ENCODE results near the gene NECTIN1. TPM values are rescaled to one million over a fixed set of nuclear protein-coding genes. Genes with fewer than 3 reads are reported as not detected.

NECTIN1 gene
- total RNA-seq, 1 donor from 2014 or later: 10.4 TPM

DNA sequence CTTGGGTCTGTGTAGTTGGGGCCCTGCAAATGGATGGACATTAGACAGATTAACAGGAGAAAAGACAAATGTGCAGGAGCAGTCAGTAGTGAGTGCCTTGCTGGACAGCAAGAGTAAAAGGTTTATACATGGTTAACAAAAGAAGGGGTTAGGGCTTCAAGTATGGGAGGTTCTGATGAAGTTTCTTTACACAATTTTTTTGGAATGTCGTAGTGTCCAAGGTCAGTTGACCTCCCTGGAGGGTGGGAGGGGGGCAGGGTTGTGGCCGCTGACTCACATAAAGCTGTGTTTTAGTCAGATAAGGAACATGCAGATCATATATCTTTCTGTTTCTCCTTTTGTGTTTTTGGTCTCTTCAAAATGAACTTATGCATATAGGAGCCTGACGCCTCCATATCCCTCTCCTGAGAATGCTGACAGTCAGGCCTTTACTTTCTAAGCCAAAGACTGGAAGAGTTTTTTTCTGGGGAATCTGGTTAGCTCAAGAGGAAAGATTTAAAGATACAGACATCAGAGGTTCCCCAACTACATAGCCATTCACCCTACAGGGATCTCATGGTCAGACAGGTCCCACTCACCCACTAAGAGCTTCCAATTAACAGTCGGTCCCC is 134.3 kb downstream of the NECTIN1 start:
- Histone ChIP-seq H3K9me3 (peaks cover 3% of the 10 kb centered on the region), H3K36me3 (no peaks in the 10 kb centered on the region), H3K4me1 (no peaks in the 10 kb centered on the region), H3K27me3 (no peaks in the 10 kb centered on the region), H3K4me3 (no peak overlapping the region), H3K27ac (no peak overlapping the region)
- DNase-seq (no peak), ATAC-seq (no peak)
- intact Hi-C loops (cut with DNase I): no loop called here
- TF ChIP-seq, protein P1, sequence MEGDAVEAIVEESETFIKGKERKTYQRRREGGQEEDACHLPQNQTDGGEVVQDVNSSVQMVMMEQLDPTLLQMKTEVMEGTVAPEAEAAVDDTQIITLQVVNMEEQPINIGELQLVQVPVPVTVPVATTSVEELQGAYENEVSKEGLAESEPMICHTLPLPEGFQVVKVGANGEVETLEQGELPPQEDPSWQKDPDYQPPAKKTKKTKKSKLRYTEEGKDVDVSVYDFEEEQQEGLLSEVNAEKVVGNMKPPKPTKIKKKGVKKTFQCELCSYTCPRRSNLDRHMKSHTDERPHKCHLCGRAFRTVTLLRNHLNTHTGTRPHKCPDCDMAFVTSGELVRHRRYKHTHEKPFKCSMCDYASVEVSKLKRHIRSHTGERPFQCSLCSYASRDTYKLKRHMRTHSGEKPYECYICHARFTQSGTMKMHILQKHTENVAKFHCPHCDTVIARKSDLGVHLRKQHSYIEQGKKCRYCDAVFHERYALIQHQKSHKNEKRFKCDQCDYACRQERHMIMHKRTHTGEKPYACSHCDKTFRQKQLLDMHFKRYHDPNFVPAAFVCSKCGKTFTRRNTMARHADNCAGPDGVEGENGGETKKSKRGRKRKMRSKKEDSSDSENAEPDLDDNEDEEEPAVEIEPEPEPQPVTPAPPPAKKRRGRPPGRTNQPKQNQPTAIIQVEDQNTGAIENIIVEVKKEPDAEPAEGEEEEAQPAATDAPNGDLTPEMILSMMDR (IDR thresholded peaks at IDR 0.05): no peak

DNA sequence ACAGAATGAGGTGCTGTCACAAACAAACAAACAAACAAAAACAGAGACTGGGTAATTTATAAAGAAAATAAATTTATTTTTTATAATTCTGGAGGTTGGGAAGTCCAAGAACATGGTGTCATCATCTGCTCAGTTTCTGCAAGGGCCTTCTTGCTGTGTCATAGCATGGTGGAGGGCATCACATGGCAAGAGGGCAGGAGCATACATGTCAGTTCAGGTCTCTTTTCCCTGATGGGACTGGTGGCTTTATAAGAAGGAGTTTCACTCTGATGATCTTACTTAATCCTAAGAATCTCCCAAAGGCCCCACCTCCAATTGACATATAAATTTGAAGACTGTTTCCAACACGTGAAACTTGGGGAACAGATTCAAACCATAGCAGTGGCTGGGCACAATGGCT is 135.7 kb downstream of the NECTIN1 start:
- H3K36me3 ChIP-seq: no peaks in the 10 kb centered on the region
- H3K9me3 ChIP-seq: peaks cover 3% of the 10 kb centered on the region
- intact Hi-C loops (cut with DNase I): no loop called here
- no peak overlapping the region for H3K27ac ChIP-seq
- no peak for ATAC-seq
- H3K4me3 ChIP-seq: no peak overlapping the region
- TF ChIP-seq, protein P1 (IDR thresholded peaks at IDR 0.05): no peak
- H3K27me3 ChIP-seq: no peaks in the 10 kb centered on the region
- DNase-seq: no peak
- no peaks in the 10 kb centered on the region for H3K4me1 ChIP-seq

DNA sequence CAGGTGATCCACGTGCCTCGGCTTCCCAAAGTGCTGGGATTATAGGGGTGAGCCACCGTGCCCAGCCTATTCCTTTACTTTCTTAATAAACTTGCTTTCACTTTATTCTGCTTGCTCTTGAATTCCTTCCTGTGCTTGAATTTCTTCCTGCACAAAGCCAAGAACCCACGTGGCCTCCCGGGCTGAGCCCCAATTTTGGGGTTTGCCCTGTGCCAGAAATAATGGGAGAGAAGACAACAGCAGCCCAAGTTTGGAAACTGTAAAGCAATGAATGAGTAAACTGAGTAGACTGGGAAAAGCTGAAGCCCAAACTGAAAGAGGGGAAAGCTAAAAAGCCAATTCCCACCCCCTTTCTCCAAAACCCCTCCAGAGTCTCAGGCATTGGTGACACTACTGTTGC is 136.4 kb downstream of the NECTIN1 start:
- intact Hi-C loops (cut with DNase I): no loop called here
- no peaks in the 10 kb centered on the region for H3K27me3 ChIP-seq
- DNase-seq (no peak), ATAC-seq (no peak)
- H3K4me3 ChIP-seq: no peak overlapping the region
- no peak overlapping the region for H3K27ac ChIP-seq
- no peaks in the 10 kb centered on the region for H3K36me3 ChIP-seq
- no peaks in the 10 kb centered on the region for H3K4me1 ChIP-seq
- TF ChIP-seq, protein P1 (IDR thresholded peaks at IDR 0.05): no peak
- H3K9me3 ChIP-seq: peaks cover 3% of the 10 kb centered on the region

DNA sequence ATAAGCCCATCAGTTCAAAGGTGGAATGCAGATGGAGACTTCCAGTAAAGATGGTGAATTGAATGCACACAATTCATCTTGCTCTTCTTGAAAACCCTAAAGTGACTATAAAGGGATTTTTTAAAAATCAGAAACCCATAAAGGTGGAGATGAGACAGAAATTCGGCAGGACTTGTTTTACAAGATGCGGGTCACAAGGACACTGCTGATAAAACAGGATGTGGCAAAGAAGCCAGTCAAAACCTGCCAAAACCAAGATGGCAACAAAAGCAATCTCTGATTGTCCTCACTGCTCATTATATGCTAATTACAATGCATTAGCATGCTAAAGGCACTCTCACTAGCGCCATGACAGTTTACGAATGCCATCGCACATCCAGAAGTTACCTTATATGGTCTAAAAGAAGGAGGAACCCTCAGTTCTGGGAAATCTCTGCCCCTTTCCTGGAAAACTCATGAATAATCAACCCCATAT is 137.1 kb downstream of the NECTIN1 start:
- no peak overlapping the region for H3K27ac ChIP-seq
- DNase-seq (no peak), ATAC-seq (no peak)
- TF ChIP-seq, protein P1 (IDR thresholded peaks at IDR 0.05): no peak
- no peak overlapping the region for H3K4me3 ChIP-seq
- peaks cover 3% of the 10 kb centered on the region for H3K9me3 ChIP-seq
- no peaks in the 10 kb centered on the region for H3K4me1 ChIP-seq
- intact Hi-C loops (cut with DNase I): no loop called here
- H3K36me3 ChIP-seq: no peaks in the 10 kb centered on the region
- no peaks in the 10 kb centered on the region for H3K27me3 ChIP-seq

DNA sequence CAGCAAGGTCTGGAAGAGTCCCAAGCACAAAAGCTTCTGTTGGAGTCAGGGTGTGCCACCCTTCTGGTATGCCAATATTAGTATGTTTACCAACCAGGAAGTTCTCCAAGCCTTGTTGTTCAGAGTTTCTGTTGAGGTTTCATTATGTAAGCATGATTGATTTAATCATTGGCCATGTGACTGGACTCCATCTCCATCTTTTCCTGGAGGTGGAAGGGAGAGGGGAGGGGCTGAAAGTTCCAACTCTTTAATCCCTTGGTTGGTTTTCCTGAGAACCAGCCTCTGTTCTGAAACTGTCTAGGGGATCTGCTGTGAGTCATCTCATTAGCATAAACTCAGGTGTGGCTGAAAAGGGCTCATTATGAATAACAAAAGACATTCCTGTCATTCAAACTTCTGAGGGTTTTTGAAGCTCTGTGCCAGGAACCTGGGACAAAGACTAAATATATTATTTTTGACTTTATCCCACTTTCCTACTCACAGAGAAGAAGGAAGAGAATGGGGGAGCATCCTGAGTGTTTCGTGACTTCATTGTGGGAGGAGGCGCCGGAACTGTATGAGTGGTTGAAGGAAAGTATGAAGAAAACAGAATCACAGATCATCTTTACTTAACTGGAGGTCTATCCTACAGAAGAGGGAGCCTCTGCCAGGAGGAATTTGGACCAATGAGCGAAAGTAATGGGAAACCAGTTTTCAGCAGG is 138.2 kb downstream of the NECTIN1 start:
- DNase-seq: no peak
- no peak overlapping the region for H3K27ac ChIP-seq
- no peaks in the 10 kb centered on the region for H3K36me3 ChIP-seq
- peak; percentile 46 for ATAC-seq
- no peak overlapping the region for H3K4me3 ChIP-seq
- intact Hi-C loops (cut with DNase I): no loop called here
- H3K9me3 ChIP-seq: peaks cover 3% of the 10 kb centered on the region
- TF ChIP-seq, protein P1 (IDR thresholded peaks at IDR 0.05): no peak
- no peaks in the 10 kb centered on the region for H3K27me3 ChIP-seq
- H3K4me1 ChIP-seq: no peaks in the 10 kb centered on the region
